HEK293 (cell line): ENCODE data around the gene C16orf46.

Experiments
- CTCF ChIA-PET: fragments of 350-600 bp; formaldehyde crosslinking; extraction: SDS; loops from one replicate; lab custom pipeline; 2021; ENCODE audit warnings: antibody characterized with exemption; lab: Yijun Ruan, JAX
- POLR2A ChIA-PET: fragments of 300-600 bp; formaldehyde crosslinking; extraction: SDS; loops from one replicate; lab custom pipeline; 2020; ENCODE audit warnings: antibody characterized with exemption, inconsistent platforms; lab: Yijun Ruan, JAX
- H3K27ac ChIP-seq: fragments of 200-500 bp; sonication (Bioruptor generic); 2 replicates; pipeline ENCODE4 v1.5.1; 2014; ENCODE audit warnings: low read depth, low read length, control low read depth, inconsistent platforms; ENCODE audit errors: extremely low read depth
- H3K36me3 ChIP-seq, 2 experiments: fragments of 200-500 bp in 1 of 2; sonication (Bioruptor generic) in 1 of 2; 1 replicate in 1 of 2; 2 replicates in 1 of 2; pipeline ENCODE4 v1.5.1; 2014 to 2017; ENCODE audit warnings: inconsistent platforms in 2 of 2, low read length in 2 of 2; ENCODE audit not compliant: control insufficient read depth in 2 of 2, insufficient read depth in 1 of 2
- H3K4me1 ChIP-seq: fragments of 200-500 bp; sonication (Bioruptor generic); 2 replicates; pipeline ENCODE4 v1.5.1; 2014; ENCODE audit warnings: mild to moderate bottlenecking, low read length, inconsistent platforms; ENCODE audit not compliant: control insufficient read depth, insufficient read depth
- H3K4me3 ChIP-seq: 2 replicates; pipeline ENCODE4 v1.5.1; 2011; ENCODE audit warnings: low read depth, mild to moderate bottlenecking, control low read depth, low read length, moderate library complexity
- H3K9me3 ChIP-seq: fragments of 200-500 bp; sonication (Bioruptor generic); 2 replicates; pipeline ENCODE4 v1.5.1; 2014; ENCODE audit warnings: low read depth, low read length, inconsistent platforms; ENCODE audit not compliant: control insufficient read depth, insufficient read depth
- BCL11A ChIP-seq: fragments of 450-650 bp; formaldehyde crosslinking; IDR thresholded peaks from 2 replicates; pipeline ENCODE4 v1.5.1; 2016; ENCODE audit warnings: low read depth, missing biosample characterization, missing genetic modification characterization
- MYNN ChIP-seq: fragments of 450-650 bp; formaldehyde crosslinking; IDR thresholded peaks from 2 replicates; pipeline ENCODE4 v1.5.1; 2016; ENCODE audit warnings: missing biosample characterization, missing genetic modification characterization, borderline replicate concordance
- ZBTB21 ChIP-seq: fragments of 450-650 bp; formaldehyde crosslinking; IDR thresholded peaks from 2 replicates; pipeline ENCODE4 v1.5.1; 2017; ENCODE audit warnings: missing biosample characterization, missing genetic modification characterization
- ZFP41 ChIP-seq: fragments of 450-650 bp; formaldehyde crosslinking; IDR thresholded peaks from 2 replicates; pipeline ENCODE4 v1.5.1; 2016; ENCODE audit warnings: missing biosample characterization, missing genetic modification characterization, borderline replicate concordance
- ZNF157 ChIP-seq: fragments of 450-650 bp; formaldehyde crosslinking; IDR thresholded peaks from 2 replicates; pipeline ENCODE4 v1.5.1; 2016; ENCODE audit warnings: missing biosample characterization, missing genetic modification characterization
- ZNF18 ChIP-seq: fragments of 450-650 bp; formaldehyde crosslinking; IDR thresholded peaks from 2 replicates; pipeline ENCODE4 v1.5.1; 2016; ENCODE audit warnings: missing biosample characterization, missing genetic modification characterization
- ZNF350 ChIP-seq: fragments of 450-650 bp; formaldehyde crosslinking; IDR thresholded peaks from 2 replicates; pipeline ENCODE4 v1.5.0; 2017; ENCODE audit warnings: missing biosample characterization, mild to moderate bottlenecking, missing genetic modification characterization
- ZNF501 ChIP-seq: fragments of 450-650 bp; formaldehyde crosslinking; IDR thresholded peaks from 2 replicates; pipeline ENCODE4 v1.5.1; 2016; ENCODE audit warnings: missing biosample characterization, missing genetic modification characterization
- ZNF521 ChIP-seq: fragments of 450-650 bp; formaldehyde crosslinking; IDR thresholded peaks from 2 replicates; pipeline ENCODE4 v1.5.1; 2017; ENCODE audit warnings: missing biosample characterization, mild to moderate bottlenecking, missing genetic modification characterization
- ZNF585B ChIP-seq: fragments of 450-650 bp; formaldehyde crosslinking; IDR thresholded peaks from 2 replicates; pipeline ENCODE4 v1.5.1; 2016; ENCODE audit warnings: missing biosample characterization, missing genetic modification characterization
- ZNF624 ChIP-seq: fragments of 450-650 bp; formaldehyde crosslinking; IDR thresholded peaks from 2 replicates; pipeline ENCODE4 v1.5.1; 2017; ENCODE audit warnings: missing biosample characterization, missing genetic modification characterization
- ZNF768 ChIP-seq: fragments of 450-650 bp; formaldehyde crosslinking; IDR thresholded peaks from 2 replicates; pipeline ENCODE4 v1.5.1; 2018; ENCODE audit warnings: missing biosample characterization, mild to moderate bottlenecking, missing genetic modification characterization
- ZNF776 ChIP-seq: fragments of 450-650 bp; formaldehyde crosslinking; IDR thresholded peaks from 2 replicates; pipeline ENCODE4 v1.5.0; 2017; ENCODE audit warnings: missing biosample characterization, missing genetic modification characterization, borderline replicate concordance
- ZNF791 ChIP-seq: fragments of 450-650 bp; formaldehyde crosslinking; IDR thresholded peaks from 2 replicates; pipeline ENCODE4 v1.5.1; 2016; ENCODE audit warnings: missing biosample characterization, missing genetic modification characterization
- ZSCAN16 ChIP-seq: fragments of 450-650 bp; formaldehyde crosslinking; IDR thresholded peaks from 2 replicates; pipeline ENCODE4 v1.5.1; 2016; ENCODE audit warnings: missing biosample characterization, missing genetic modification characterization
- TF ChIP-seq, protein P1 (sequence below): fragments of 450-650 bp; formaldehyde crosslinking; IDR thresholded peaks from 2 replicates; pipeline ENCODE4 v1.5.1; 2016; ENCODE audit warnings: missing biosample characterization, missing genetic modification characterization

Gene C16orf46

DNA sequence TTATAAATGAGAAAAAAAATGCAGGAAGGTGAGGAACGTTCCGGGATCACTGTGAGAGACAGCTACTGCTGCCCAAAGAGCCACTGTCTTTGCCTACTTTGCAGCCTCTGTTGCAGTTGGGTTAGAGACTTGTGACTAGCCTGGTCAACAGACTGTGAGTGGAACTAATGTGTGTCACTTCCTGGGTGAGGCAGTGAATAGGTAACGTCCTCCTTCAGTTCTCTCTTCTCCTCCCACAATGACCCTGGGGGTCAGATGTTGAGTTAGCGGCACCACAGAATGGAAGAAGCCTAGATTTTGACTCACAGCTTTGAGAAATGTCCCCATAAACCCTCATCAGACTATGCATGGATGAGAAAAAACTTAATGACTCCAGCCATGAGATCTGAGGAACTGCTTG, 5.2 kb downstream of the C16orf46 start:
- Histone ChIP-seq H3K4me3 (no peak overlapping the region), H3K9me3 (no peaks in the 10 kb centered on the region), H3K27ac (no peak overlapping the region), H3K36me3 (no peaks in the 10 kb centered on the region), H3K4me1 (no peaks in the 10 kb centered on the region)
- TF ChIP-seq ZNF157 (tag by site-specific recombination): no peak
- no peak for TF ChIP-seq ZNF776 (tag by site-specific recombination)
- CTCF ChIA-PET: interaction anchor here (0.6 kb wide), 1 partner anchor 364 kb away, joined by 3 read pairs; no protein-coding TSS in a partner anchor
- POLR2A ChIA-PET: no interaction called here

GRCh38 chr16:81070979-81071378, 6.1 kb downstream of the C16orf46 start:
- CTCF ChIA-PET: no interaction called here
- Histone ChIP-seq H3K4me3 (no peak overlapping the region), H3K4me1 (no peaks in the 10 kb centered on the region), H3K36me3 (no peaks in the 10 kb centered on the region), H3K9me3 (no peaks in the 10 kb centered on the region), H3K27ac (no peak overlapping the region)
- TF ChIP-seq, protein P1, sequence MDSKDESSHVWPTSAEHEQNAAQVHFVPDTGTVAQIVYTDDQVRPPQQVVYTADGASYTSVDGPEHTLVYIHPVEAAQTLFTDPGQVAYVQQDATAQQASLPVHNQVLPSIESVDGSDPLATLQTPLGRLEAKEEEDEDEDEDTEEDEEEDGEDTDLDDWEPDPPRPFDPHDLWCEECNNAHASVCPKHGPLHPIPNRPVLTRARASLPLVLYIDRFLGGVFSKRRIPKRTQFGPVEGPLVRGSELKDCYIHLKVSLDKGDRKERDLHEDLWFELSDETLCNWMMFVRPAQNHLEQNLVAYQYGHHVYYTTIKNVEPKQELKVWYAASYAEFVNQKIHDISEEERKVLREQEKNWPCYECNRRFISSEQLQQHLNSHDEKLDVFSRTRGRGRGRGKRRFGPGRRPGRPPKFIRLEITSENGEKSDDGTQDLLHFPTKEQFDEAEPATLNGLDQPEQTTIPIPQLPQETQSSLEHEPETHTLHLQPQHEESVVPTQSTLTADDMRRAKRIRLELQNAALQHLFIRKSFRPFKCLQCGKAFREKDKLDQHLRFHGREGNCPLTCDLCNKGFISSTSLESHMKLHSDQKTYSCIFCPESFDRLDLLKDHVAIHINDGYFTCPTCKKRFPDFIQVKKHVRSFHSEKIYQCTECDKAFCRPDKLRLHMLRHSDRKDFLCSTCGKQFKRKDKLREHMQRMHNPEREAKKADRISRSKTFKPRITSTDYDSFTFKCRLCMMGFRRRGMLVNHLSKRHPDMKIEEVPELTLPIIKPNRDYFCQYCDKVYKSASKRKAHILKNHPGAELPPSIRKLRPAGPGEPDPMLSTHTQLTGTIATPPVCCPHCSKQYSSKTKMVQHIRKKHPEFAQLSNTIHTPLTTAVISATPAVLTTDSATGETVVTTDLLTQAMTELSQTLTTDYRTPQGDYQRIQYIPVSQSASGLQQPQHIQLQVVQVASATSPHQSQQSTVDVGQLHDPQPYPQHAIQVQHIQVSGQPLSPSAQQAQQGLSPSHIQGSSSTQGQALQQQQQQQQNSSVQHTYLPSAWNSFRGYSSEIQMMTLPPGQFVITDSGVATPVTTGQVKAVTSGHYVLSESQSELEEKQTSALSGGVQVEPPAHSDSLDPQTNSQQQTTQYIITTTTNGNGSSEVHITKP (tag by site-specific recombination): no peak
- TF ChIP-seq ZNF768: no peak
- TF ChIP-seq ZNF791 (tag by site-specific recombination): no peak
- TF ChIP-seq MYNN (tag by site-specific recombination): no peak
- TF ChIP-seq ZNF521 (tag by site-specific recombination): no peak
- no peak for TF ChIP-seq ZNF585B
- no peak for TF ChIP-seq ZSCAN16 (tag by site-specific recombination)
- no peak for TF ChIP-seq ZNF624 (tag by site-specific recombination)
- TF ChIP-seq ZFP41 (tag by site-specific recombination): no peak
- no peak for TF ChIP-seq BCL11A (tag by site-specific recombination)
- TF ChIP-seq ZNF350 (tag by site-specific recombination): no peak
- no peak for TF ChIP-seq ZNF501 (tag by site-specific recombination)
- no peak for TF ChIP-seq ZNF18
- TF ChIP-seq ZBTB21 (tag by site-specific recombination): no peak
- POLR2A ChIA-PET: no interaction called here

GRCh38 chr16:81069063-81069462, 8.0 kb downstream of the C16orf46 start:
- no peak overlapping the region for H3K4me3 ChIP-seq
- ChIA-PET CTCF (no interaction called here), POLR2A (interaction anchor here (0.7 kb wide), 1 partner anchor 20 kb away, joined by 4 read pairs; no protein-coding TSS in a partner anchor)
- H3K9me3 ChIP-seq: no peaks in the 10 kb centered on the region
- no peak overlapping the region for H3K27ac ChIP-seq
- H3K4me1 ChIP-seq: no peaks in the 10 kb centered on the region
- no peak for TF ChIP-seq ZNF768
- H3K36me3 ChIP-seq: no peaks in the 10 kb centered on the region
